Ishikawa (cell line): ENCODE data around the gene IL23R.

Experiments
- CEBPB ChIP-seq: IDR thresholded peaks from 2 replicates; pipeline ENCODE4 v1.6.1; 2012
- CREB1 ChIP-seq: IDR thresholded peaks from 2 replicates; pipeline ENCODE4 v1.6.1; 2012; ENCODE audit warnings: low read depth
- EGR1 ChIP-seq: IDR thresholded peaks from 2 replicates; pipeline ENCODE4 v1.6.1; 2012
- EP300 ChIP-seq: IDR thresholded peaks from 2 replicates; pipeline ENCODE4 v1.6.1; 2012; ENCODE audit warnings: borderline replicate concordance
- FOXM1 ChIP-seq: IDR thresholded peaks from 2 replicates; pipeline ENCODE4 v1.6.1; 2012; ENCODE audit warnings: low read depth, borderline replicate concordance
- NFIC ChIP-seq: IDR thresholded peaks from 2 replicates; pipeline ENCODE4 v1.6.1; 2012
- RAD21 ChIP-seq: IDR thresholded peaks from 2 replicates; pipeline ENCODE4 v1.6.1; 2012; ENCODE audit warnings: low read depth
- REST ChIP-seq: IDR thresholded peaks from 2 replicates; pipeline ENCODE4 v1.6.1; 2012; ENCODE audit warnings: low read depth, mild to moderate bottlenecking
- TAF1 ChIP-seq: IDR thresholded peaks from 2 replicates; pipeline ENCODE4 v1.6.1; 2012; ENCODE audit warnings: low read depth, mild to moderate bottlenecking
- TCF12 ChIP-seq: IDR thresholded peaks from 2 replicates; pipeline ENCODE4 v1.6.1; 2012; ENCODE audit warnings: low read depth
- TEAD4 ChIP-seq: IDR thresholded peaks from 2 replicates; pipeline ENCODE4 v1.6.1; 2012
- USF1 ChIP-seq: IDR thresholded peaks from 2 replicates; pipeline ENCODE4 v1.6.1; 2012
- YY1 ChIP-seq: IDR thresholded peaks from 2 replicates; pipeline ENCODE4 v1.6.1; 2012; ENCODE audit warnings: low read depth
- ZBTB7A ChIP-seq: IDR thresholded peaks from 2 replicates; pipeline ENCODE4 v1.6.1; 2012; ENCODE audit warnings: low read depth
- TF ChIP-seq, protein P1 (sequence below): IDR thresholded peaks from 2 replicates; pipeline ENCODE4 v1.6.1; 2012

The IL23R gene

DNA sequence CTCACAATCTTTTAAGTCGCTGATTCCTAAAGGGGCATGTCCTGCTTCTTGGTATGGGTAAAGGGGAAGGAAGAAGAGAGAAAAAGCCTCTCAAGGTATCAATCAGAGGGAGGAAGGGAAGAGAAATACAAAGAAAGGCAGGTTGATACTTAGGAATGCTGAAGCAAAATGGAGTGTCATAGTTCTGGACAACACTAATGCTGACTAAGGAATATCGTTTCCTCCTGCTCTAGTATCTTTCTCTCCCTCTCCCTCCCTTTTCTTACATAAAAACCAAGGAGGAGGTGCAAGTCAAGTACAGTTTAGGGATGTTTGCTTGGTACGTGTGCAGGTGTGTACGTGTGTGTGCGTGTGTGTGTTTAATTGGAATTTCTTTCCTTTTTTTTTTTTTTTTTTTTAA lies 96.5 kb downstream of the IL23R start:
- TF ChIP-seq NFIC (no peak), RAD21 (no peak), EP300 (no peak)

- TF ChIP-seq NFIC (no peak), CEBPB (no peak), ZBTB7A (no peak), TEAD4 (no peak), EGR1 (no peak), FOXM1 (no peak), USF1 (no peak), REST (no peak), CREB1 (no peak), RAD21 (no peak), TCF12 (no peak), TAF1 (no peak), EP300 (no peak), YY1 (no peak)
- TF ChIP-seq, protein P1, sequence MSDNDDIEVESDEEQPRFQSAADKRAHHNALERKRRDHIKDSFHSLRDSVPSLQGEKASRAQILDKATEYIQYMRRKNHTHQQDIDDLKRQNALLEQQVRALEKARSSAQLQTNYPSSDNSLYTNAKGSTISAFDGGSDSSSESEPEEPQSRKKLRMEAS = no peak
These were observed 97.9 kb downstream of the IL23R start for GRCh38 chr1:67264152-67264551.

DNA sequence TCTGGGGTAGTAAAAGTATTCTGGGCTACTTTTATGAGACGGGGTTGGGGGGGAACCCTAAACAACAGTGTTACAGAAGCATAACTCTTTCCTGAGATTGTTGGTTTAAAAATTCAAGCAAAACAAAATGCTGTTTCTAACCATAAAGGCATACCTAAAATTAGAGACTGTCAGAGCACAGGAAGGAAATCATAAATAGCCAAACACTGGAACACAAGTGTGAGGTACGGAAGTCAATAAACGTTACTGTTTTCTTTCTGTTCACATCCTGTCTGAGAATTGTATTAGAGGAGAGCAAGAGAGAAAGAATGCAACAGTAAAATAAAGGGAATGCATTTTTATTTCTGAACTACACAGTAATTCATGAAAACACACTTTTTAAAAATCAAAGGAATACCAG lies 98.6 kb downstream of the IL23R start:
- no peak for TF ChIP-seq NFIC
- no peak for TF ChIP-seq EP300
- no peak for TF ChIP-seq ZBTB7A
- no peak for TF ChIP-seq YY1
- no peak for TF ChIP-seq CREB1
- TF ChIP-seq RAD21 = no peak

DNA sequence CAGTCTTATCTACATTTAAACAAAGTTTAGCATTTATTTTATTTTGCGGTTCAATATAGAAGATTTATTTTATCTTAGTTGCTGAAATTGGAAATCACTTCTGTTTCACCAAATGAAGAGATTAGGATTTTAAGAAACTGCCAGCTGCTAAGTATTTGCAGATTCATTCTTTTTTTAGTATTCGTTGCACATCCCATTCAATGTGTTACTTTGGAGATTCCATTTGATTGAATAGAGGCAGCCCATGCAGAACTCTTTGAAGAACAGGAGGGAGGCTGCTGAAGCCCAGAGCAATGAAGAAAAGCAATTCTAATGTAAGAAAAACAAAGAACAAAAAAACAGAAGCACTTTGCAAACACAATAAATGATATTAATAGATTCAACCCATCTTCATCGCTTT lies 102.8 kb downstream of the IL23R start:
- no peak for TF ChIP-seq EP300
- TF ChIP-seq USF1 = no peak
- TF ChIP-seq FOXM1 = no peak
- no peak for TF ChIP-seq EGR1
- no peak for TF ChIP-seq REST
- no peak for TF ChIP-seq TEAD4
- no peak for TF ChIP-seq CREB1
- no peak for TF ChIP-seq NFIC
- no peak for TF ChIP-seq TAF1
- TF ChIP-seq, protein P1 = no peak
- no peak for TF ChIP-seq RAD21
- TF ChIP-seq TCF12 = no peak
- TF ChIP-seq CEBPB = no peak
- TF ChIP-seq YY1 = no peak
- no peak for TF ChIP-seq ZBTB7A

DNA sequence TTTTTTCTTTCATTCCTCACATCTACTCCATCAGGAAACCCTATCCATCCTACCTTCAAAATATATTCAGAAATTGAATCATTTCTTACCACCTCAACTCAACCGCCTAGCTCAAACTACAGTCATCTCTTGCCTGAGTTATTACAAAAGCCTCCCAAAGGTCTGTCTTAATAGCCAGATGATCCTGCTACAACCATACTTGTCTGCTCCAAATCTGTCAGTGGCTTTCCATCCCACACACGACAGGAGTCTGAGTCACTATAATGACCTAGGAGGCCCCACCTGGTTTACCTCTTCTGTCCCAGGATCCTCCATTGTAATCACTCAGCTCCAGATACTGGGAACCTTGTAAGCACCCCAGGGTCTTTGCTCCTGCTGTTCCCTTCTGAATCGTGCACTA lies 104.3 kb downstream of the IL23R start:
- TF ChIP-seq NFIC (no peak), USF1 (no peak), RAD21 (no peak), TCF12 (no peak), EGR1 (no peak), TAF1 (no peak), TEAD4 (no peak), ZBTB7A (no peak), CREB1 (no peak), FOXM1 (no peak), REST (no peak), YY1 (no peak), EP300 (no peak), CEBPB (no peak)
- TF ChIP-seq, protein P1 = no peak
